Natural killer cell (primary cell): ENCODE measurements around the gene CREB5. TPM values are rescaled to one million over a fixed set of nuclear protein-coding genes. Genes with fewer than 3 reads are reported as not detected.

ENCODE experiments used
- ATAC-seq, 3 donors: fragments of 150-1000 bp in 2 of 3; fragments of 200-7000 bp in 1 of 3; cut with Tn5 transposase; 1 replicate in 1 of 3; 2 replicates in 2 of 3; pipeline ENCODE4 v1.10.0; 2021; ENCODE audit warnings: mild to moderate bottlenecking in 2 of 3, moderate library complexity in 2 of 3
- DNase-seq, 2 donors: peaks; one replicate each; pipeline versions ENCODE4 v3.0.0 to v3.0.0-alpha.2; 2013 to 2021; ENCODE audit warnings: mixed read lengths in 1 of 2
- H3K27ac ChIP-seq: one replicate; pipeline ENCODE4 v1.5.1; 2013; ENCODE audit warnings: mild to moderate bottlenecking, low read length
- H3K27me3 ChIP-seq: one replicate; pipeline ENCODE4 v1.6.1; 2013; ENCODE audit warnings: low read length; ENCODE audit not compliant: control insufficient read depth, insufficient read depth
- H3K36me3 ChIP-seq: one replicate; pipeline ENCODE4 v1.6.1; 2013; ENCODE audit warnings: low read length; ENCODE audit not compliant: control insufficient read depth, insufficient read depth
- H3K4me1 ChIP-seq: one replicate; pipeline ENCODE4 v1.6.1; 2013; ENCODE audit warnings: low read length; ENCODE audit not compliant: control insufficient read depth, insufficient read depth
- H3K4me3 ChIP-seq: one replicate; pipeline ENCODE4 v1.5.1; 2013; ENCODE audit warnings: low read length
- H3K9me3 ChIP-seq: one replicate; pipeline ENCODE4 v1.6.1; 2013; ENCODE audit warnings: low read length; ENCODE audit not compliant: control insufficient read depth, insufficient read depth
- H3K27ac Mint-ChIP-seq, 2 donors: one replicate each; pipeline ENCODE4 v1.8.0; 2022; ENCODE audit warnings: mild to moderate bottlenecking in 2 of 2, mixed read lengths in 2 of 2, moderate library complexity in 1 of 2
- H3K27me3 Mint-ChIP-seq, 2 donors: one replicate each; pipeline ENCODE4 v1.8.0; 2022; ENCODE audit warnings: low read depth in 2 of 2, mixed read lengths in 2 of 2
- H3K36me3 Mint-ChIP-seq: one replicate; pipeline ENCODE4 v1.8.0; 2022; ENCODE audit warnings: mixed read lengths
- H3K4me1 Mint-ChIP-seq, 2 donors: one replicate each; pipeline ENCODE4 v1.8.0; 2022; ENCODE audit warnings: mixed read lengths in 2 of 2
- H3K4me3 Mint-ChIP-seq: one replicate; pipeline ENCODE4 v1.8.0; 2022; ENCODE audit warnings: mild to moderate bottlenecking, moderate library complexity, mixed read lengths
- H3K9me3 Mint-ChIP-seq, 2 donors: one replicate each; pipeline ENCODE4 v1.8.0; 2022; ENCODE audit warnings: mixed read lengths in 2 of 2
- WGBS: methylation state at CpG from one replicate; pipeline ENCODE4 v1.1.7; 2013; ENCODE audit warnings: missing lambda C conversion rate; ENCODE audit not compliant: insufficient coverage; 5-methylcytosine and 5-hydroxymethylcytosine counted together
- intact Hi-C: fragments of 100-400 bp; cut with micrococcal nuclease; formaldehyde crosslinking; loops from one replicate; pipeline ENCODE4 v1.14.2; 2022
- total RNA-seq, 4 donors: library from RNA; stranded (reverse); fragments of 120-200 nt in 1 of 4; gene quantifications; one replicate each; pipeline versions ENCODE4 v1.2.3 to v1.2.4, GENCODE V29; 2013 to 2022
- TF ChIP-seq, protein P1 (sequence below): fragments of 200-600 bp; IDR thresholded peaks from one replicate; pipeline ENCODE4 v1.8.0; 2022; ENCODE audit warnings: antibody characterized with exemption

The CREB5 gene
- total RNA-seq, 3 donors from 2014 or later (not counting 1 experiment from before 2014, with no cell fraction given), result 0.52 to 7.0 (median 0.89) TPM

DNA sequence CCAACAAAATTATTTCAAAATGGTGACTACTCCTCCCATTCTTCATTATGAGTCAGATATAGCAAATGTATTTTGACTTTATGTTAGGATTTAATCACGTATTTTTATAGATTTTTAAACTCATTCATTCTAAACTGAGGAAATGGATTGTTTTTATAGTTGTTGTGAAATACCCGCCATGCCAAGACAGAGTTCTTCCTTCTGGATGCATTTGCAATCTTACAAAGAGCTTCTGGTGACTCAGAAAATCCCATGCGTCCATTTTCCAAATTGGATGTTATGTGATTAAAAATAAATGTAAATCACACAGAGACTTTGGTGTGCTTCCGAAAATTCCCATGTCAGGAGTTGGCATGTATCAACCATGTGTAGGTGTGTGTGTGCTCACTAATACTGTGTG is 366.5 kb downstream of the CREB5 start:
- intact Hi-C loops, result no loop called here
- TF ChIP-seq, protein P1, sequence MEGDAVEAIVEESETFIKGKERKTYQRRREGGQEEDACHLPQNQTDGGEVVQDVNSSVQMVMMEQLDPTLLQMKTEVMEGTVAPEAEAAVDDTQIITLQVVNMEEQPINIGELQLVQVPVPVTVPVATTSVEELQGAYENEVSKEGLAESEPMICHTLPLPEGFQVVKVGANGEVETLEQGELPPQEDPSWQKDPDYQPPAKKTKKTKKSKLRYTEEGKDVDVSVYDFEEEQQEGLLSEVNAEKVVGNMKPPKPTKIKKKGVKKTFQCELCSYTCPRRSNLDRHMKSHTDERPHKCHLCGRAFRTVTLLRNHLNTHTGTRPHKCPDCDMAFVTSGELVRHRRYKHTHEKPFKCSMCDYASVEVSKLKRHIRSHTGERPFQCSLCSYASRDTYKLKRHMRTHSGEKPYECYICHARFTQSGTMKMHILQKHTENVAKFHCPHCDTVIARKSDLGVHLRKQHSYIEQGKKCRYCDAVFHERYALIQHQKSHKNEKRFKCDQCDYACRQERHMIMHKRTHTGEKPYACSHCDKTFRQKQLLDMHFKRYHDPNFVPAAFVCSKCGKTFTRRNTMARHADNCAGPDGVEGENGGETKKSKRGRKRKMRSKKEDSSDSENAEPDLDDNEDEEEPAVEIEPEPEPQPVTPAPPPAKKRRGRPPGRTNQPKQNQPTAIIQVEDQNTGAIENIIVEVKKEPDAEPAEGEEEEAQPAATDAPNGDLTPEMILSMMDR, result no peak
- ATAC-seq, result no peak

DNA sequence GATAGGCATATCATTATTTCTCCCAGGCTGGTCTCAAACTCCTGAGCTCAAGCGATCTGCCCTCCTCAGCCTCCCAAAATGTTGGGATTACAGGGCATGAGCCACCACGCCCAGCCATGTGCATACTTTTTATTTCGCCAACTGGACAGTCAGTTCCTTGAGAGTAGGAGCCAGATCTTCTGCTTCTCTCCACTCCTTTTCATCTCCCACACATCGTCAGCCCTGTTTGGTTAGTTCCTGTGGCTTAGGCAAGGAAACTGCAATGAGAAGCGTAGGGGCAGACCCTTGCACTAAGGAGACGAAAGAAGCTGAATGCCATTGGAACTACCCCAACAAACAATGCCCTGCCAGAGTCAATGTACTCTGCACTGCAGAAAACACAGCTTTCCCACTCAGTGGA is 367.6 kb downstream of the CREB5 start:
- H3K36me3 Mint-ChIP-seq, result no peaks in the 10 kb centered on the region
- no peaks in the 10 kb centered on the region for H3K9me3 Mint-ChIP-seq
- intact Hi-C loops, result no loop called here
- Histone ChIP-seq H3K4me1 (no peaks in the 10 kb centered on the region), H3K27ac (no peak overlapping the region), H3K27me3 (no peaks in the 10 kb centered on the region), H3K9me3 (no peaks in the 10 kb centered on the region), H3K36me3 (no peaks in the 10 kb centered on the region), H3K4me3 (no peak overlapping the region)
- DNase-seq, result no peak
- ATAC-seq, result no peak
- 78% methylated on average over 6 of the region's 6 CpGs for WGBS
- no peak overlapping the region for H3K27ac Mint-ChIP-seq
- H3K4me1 Mint-ChIP-seq, result no peaks in the 10 kb centered on the region
- TF ChIP-seq, protein P1, result no peak
- no peak overlapping the region for H3K4me3 Mint-ChIP-seq
- peaks cover 12 to 20% of the 10 kb centered on the region in 2 donors for H3K27me3 Mint-ChIP-seq

More for the DNA sequence above, 366.5 kb downstream of the CREB5 start:
- no peaks in the 10 kb centered on the region for H3K36me3 ChIP-seq
- Mint-ChIP-seq H3K9me3 (no peaks in the 10 kb centered on the region), H3K27ac (no peak overlapping the region), H3K4me3 (no peak overlapping the region), H3K36me3 (no peaks in the 10 kb centered on the region), H3K27me3 (peaks cover 12 to 29% of the 10 kb centered on the region in 2 donors), H3K4me1 (no peaks in the 10 kb centered on the region)
- H3K4me1 ChIP-seq, result no peaks in the 10 kb centered on the region
- H3K27ac ChIP-seq, result no peak overlapping the region
- no peak overlapping the region for H3K4me3 ChIP-seq
- DNase-seq, result no peak
- no peaks in the 10 kb centered on the region for H3K27me3 ChIP-seq
- no peaks in the 10 kb centered on the region for H3K9me3 ChIP-seq
- 62% methylated on average over 3 of the region's 4 CpGs for WGBS

DNA sequence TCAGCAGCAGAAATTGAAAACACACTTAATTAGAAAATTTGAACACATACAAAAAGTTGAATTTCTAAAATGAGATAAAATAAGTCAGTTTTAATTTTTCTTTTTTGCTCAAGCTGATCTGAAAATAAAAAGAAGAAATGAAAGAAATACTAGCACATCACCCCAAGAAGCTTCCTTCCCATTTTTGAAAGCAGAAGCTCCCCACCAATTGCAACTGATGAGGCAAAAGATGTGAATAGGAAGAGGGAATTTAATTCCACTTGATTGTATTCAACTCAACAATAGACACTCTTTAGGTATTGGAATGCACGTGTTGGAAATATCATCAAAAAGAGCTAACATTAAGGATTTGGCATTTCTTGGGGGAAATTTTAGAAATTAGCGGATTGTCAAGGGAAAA is 370.0 kb downstream of the CREB5 start:
- TF ChIP-seq, protein P1, result no peak
- H3K27me3 ChIP-seq, result no peaks in the 10 kb centered on the region

DNA sequence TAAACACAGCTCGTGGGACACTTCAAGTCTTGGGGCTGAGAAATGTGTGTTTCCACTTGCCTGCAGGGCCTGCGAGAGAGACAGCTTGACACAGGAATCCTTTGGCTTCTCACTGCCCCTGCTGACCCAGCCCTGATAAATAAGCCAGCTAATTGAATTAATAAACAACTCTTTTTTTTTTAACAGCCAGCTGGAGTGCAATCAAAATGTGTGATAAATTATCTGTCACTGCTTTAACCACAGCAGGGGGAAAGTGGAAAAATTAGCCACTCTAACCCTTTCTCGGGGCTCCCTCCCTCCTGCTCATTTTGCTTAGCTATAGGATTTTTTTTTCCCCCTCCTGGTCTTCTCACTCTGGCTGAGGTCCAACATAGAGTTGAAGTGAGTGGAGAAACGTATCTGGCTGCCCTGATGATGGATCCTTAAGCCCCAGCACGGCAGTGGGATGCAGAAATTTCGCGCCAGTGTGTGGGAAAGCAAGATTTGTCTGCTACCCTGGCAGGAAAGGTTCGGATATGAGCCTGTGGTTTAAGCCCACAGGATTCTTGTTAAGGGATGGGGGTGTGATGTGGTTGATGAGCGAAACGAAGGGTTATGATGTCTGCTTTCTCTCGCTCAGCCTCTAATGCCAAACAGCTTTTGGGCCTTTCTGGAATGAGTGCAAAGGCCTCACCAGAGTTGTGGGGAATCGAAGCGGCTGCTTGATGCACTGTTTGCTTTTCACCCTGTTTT is 372.0 kb downstream of the CREB5 start:
- H3K27ac ChIP-seq, result no peak overlapping the region
- no peak overlapping the region for H3K4me3 ChIP-seq
- no peaks in the 10 kb centered on the region for H3K27me3 ChIP-seq
- H3K27ac Mint-ChIP-seq, result no peak overlapping the region
- no peaks in the 10 kb centered on the region for H3K4me1 Mint-ChIP-seq
- H3K36me3 Mint-ChIP-seq, result no peaks in the 10 kb centered on the region
- H3K9me3 Mint-ChIP-seq, result no peaks in the 10 kb centered on the region
- no peaks in the 10 kb centered on the region for H3K4me1 ChIP-seq
- H3K4me3 Mint-ChIP-seq, result no peak overlapping the region
- H3K36me3 ChIP-seq, result no peaks in the 10 kb centered on the region
- DNase-seq (no peak), ATAC-seq (no peak)
- TF ChIP-seq, protein P1, result no peak
- intact Hi-C loops, result no loop called here
- WGBS, result 41% methylated on average over 12 of the region's 13 CpGs
- no peaks in the 10 kb centered on the region for H3K9me3 ChIP-seq
- H3K27me3 Mint-ChIP-seq, result peaks cover 8 to 26% of the 10 kb centered on the region in 2 donors

More for the DNA sequence above, 370.0 kb downstream of the CREB5 start:
- no peak overlapping the region for H3K27ac ChIP-seq
- ATAC-seq (no peak), DNase-seq (no peak)
- no peak overlapping the region for H3K4me3 Mint-ChIP-seq
- H3K4me1 ChIP-seq, result no peaks in the 10 kb centered on the region
- no peak overlapping the region for H3K4me3 ChIP-seq
- no peaks in the 10 kb centered on the region for H3K9me3 ChIP-seq
- no peaks in the 10 kb centered on the region for H3K4me1 Mint-ChIP-seq
- no peaks in the 10 kb centered on the region for H3K9me3 Mint-ChIP-seq
- H3K27me3 Mint-ChIP-seq, result peaks cover 12 to 20% of the 10 kb centered on the region in 2 donors
- H3K36me3 Mint-ChIP-seq, result no peaks in the 10 kb centered on the region
- no peaks in the 10 kb centered on the region for H3K36me3 ChIP-seq
- no peak overlapping the region for H3K27ac Mint-ChIP-seq
- 81% methylated on average over 2 of the region's 2 CpGs for WGBS
- intact Hi-C loops, result no loop called here
